ENCODE results near the gene BANF2. TPM values are rescaled to one million over a fixed set of nuclear protein-coding genes. Genes with fewer than 3 reads are reported as not detected.
A peak's percentile ranks its signal among the peaks of the same experiment; 100 is the strongest.

The BANF2 gene
- total and polyA plus RNA-seq, 2 of the 4 experiments (the other 2 are of a cell fraction), result not detected

DNA sequence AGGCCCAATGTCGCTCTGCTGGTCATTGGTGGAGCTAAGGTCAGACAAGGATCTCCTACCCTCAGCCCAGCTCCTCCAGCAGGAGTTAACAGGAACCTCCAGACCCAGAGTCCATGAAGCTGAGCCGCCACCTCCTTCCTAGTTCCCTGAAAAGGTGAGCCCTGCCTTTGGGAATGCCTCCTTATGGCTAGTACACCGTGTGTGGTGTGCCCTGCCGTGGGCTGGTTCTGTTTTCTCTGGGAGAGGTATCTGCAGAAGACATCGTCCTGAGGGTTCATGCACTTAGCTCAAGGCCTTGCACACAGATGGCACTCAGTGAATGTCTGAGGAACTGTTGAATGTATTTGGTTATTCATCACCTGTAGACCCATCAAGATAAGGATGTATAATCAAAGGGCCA lies 15.3 kb downstream of the BANF2 start:
- H2BK120ac ChIP-seq (ENCODE audit: low read depth, low read length), result no peak overlapping the region
- H3K4me3 ChIP-seq (ENCODE audit: insufficient read depth, low read depth, low read length), result no peak overlapping the region

More for the DNA sequence above, 15.3 kb downstream of the BANF2 start:
- H2AK5ac ChIP-seq (ENCODE audit: low read depth, low read length), result no peak overlapping the region; the same call in 1 of the 2 replicates
- H4K91ac ChIP-seq (ENCODE audit: insufficient read depth, low read depth, low read length), result no peak overlapping the region
- no peak overlapping the region for H2BK20ac ChIP-seq (ENCODE audit: low read depth, low read length)
- H3K18ac ChIP-seq (ENCODE audit: low read depth, low read length), result no peak overlapping the region
- ChIA-PET POLR2A (ENCODE audit: unreplicated experiment) (no interaction called here), CTCF (no interaction called here)
- 100% methylated on average over 1 of the region's 5 CpGs; no CpG with 5 or more reads in 1 of the 2 experiments for WGBS, 2 experiments (ENCODE audit: extremely low coverage in 2 of 2, insufficient read length in 1 of 2)
- TF ChIP-seq BHLHE40 (IDR thresholded peaks at IDR 0.05; ENCODE audit: low read depth, low read length), result no peak
- TF ChIP-seq POLR2A (IDR thresholded peaks at IDR 0.05; ENCODE audit: low read depth, low read length), result no peak
- no peak for TF ChIP-seq RFX5 (IDR thresholded peaks at IDR 0.05; ENCODE audit: low read depth, low read length)
- no peak for TF ChIP-seq CEBPB (IDR thresholded peaks at IDR 0.05; ENCODE audit: low read depth, low read length)
- TF ChIP-seq MAFK (IDR thresholded peaks at IDR 0.05; ENCODE audit: low read depth, low read length), result no peak
- TF ChIP-seq FOS (IDR thresholded peaks at IDR 0.05; ENCODE audit: low read depth, low read length), result no peak
- no peaks in the 10 kb centered on the region for H3K79me1 ChIP-seq (ENCODE audit: low read depth in 1 of 2, low read length in 2 of 2)
- no peak overlapping the region for H3K4me2 ChIP-seq (ENCODE audit: low read depth, low read length)
- dilution Hi-C loops (cut with HindIII; ENCODE audit: low sequenced_read_pairs, unreplicated experiment), result no loop called here
- H4K8ac ChIP-seq (ENCODE audit: low read depth in 2 of 2, low read length in 2 of 2), result no peak overlapping the region
- DNase-seq (no peak), ATAC-seq (ENCODE audit: low read depth) (no peak)
- 0 out of 2 replicates have a peak overlapping the region, but pooled peaks have one; percentile 52 for H3K14ac ChIP-seq (replicated peaks; ENCODE audit: low read depth, low read length)
- H3K36me3 ChIP-seq (ENCODE audit: control insufficient read depth, insufficient read depth, low read length), result no peaks in the 10 kb centered on the region
- intact Hi-C loops (cut with micrococcal nuclease), result no loop called here
- no peaks in the 10 kb centered on the region for H3K9me3 ChIP-seq (ENCODE audit: control insufficient read depth, insufficient read depth, low read length)
- H4K20me1 ChIP-seq (ENCODE audit: insufficient read depth, low read length), result no peaks in the 10 kb centered on the region
- H3K4me1 ChIP-seq (ENCODE audit: control insufficient read depth, insufficient read depth, low read length), result peaks cover 21% of the 10 kb centered on the region
- H2BK15ac ChIP-seq (ENCODE audit: low read depth, low read length), result no peak overlapping the region
- H4K5ac ChIP-seq (ENCODE audit: low read depth, low read length), result no peak overlapping the region
- H3K9ac ChIP-seq (ENCODE audit: low read depth, low read length), result no peak overlapping the region
- H2AFZ ChIP-seq (replicated peaks; ENCODE audit: low read length, poor library complexity), result no peak overlapping the region
- no TSS peak for BruUV-seq (replicated peaks)
- no peak overlapping the region for H2AK9ac ChIP-seq (replicated peaks; ENCODE audit: low read depth, low read length, poor library complexity)
- no peak overlapping the region for H3K27ac ChIP-seq (ENCODE audit: insufficient read depth, low read length)
- H3K4ac ChIP-seq (ENCODE audit: low read depth, low read length), result peak overlapping the region; percentile 16; the same call in 1 of the 2 replicates
- H3K27me3 ChIP-seq (ENCODE audit: control insufficient read depth, insufficient read depth, low read length), result no peaks in the 10 kb centered on the region
- no peak overlapping the region for H3K23ac ChIP-seq (ENCODE audit: low read depth, low read length)
- peaks cover 23% of the 10 kb centered on the region for H3K9me1 ChIP-seq (ENCODE audit: insufficient read depth, low read length)
- H3K56ac ChIP-seq (ENCODE audit: extremely low read depth, insufficient read depth, low read length), result no peak overlapping the region
- in situ Hi-C loops (cut with MboI; ENCODE audit: low sequenced_read_pairs), result no loop called here
- H2BK5ac ChIP-seq (ENCODE audit: low read depth, low read length, poor library complexity, severe bottlenecking), result no peak overlapping the region

Data from IMR-90 (cell line).